AG08395 (cell line): ENCODE measurements around the gene ADGRA1.

ENCODE experiments used
- DNase-seq: peaks from one replicate; pipeline ENCODE4 v3.0.0; 2012; ENCODE audit warnings: mixed read lengths, low spot score

ADGRA1 gene

DNA sequence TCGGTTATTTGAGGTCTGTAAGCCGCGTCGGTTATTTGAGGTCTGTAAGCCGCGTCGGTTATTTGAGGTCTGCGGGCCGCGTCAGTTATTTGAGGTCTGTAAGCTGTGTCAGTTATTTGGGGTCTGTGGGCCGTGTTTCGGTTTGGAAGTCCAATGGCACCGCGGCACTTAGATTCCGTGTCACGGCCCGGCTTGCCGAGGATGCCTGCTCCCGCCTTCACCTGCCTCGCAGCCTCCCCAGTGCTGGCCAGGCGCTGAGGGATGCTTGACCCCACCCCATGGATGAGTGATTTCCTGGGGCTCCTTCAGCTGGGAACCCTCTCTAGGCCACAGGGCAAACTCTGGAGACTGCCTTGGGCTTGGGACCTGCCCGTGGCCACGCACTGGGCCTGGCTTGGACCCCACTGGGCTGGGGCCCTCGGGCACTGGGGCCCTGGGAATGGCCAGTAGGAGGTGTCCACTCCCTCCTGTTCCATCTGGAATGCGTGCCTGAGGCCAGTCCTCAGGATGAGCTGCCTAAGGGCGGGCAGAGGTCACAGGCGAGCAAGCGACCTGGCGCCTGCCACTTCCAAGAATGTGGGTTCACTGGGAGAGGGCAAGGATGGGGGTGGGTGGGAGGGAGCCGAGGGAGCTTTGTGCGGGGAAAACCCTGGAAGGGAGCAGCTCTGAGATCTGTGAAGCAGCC, 25.6 kb downstream of the ADGRA1 start:
- DNase-seq: no peak

DNA sequence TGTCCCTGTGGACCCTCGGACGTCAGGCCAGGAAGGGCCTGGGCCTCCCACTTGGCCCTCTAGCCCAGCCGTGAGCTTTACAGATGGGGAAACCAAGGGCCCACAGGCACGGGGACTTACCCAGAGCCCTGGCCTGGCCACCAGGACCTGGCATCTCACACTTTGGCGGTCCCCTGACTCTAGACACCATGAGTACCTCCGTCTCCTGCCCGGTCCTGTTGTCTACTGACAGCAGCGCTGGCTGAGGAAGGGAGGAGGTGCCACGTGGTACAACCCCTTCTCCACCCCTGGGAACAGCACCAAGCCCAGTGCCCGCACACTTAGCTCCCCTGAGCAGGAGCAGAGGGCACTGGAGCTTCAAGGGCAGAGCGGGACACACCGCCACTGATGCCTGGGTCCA, 26.1 kb downstream of the ADGRA1 start:
- DNase-seq: no peak

DNA sequence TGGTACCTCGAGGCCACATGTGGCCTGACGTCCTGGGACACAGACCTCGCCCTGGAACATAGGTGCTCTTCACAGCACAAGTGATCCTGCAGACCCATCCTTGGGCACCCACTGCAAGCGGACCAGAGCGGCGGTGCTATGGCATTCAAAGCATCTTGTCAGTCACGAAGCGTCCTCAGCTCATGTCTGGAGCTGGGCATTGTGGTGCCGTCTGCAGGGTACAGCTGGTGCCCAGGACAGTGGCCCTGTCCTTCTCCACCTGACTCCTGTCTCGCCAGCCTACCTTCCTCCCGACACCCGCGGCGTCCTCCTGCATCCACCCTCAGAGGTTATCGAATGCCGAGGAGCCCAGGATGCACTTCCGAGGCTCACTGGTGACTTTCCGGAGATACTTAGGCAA, 26.5 kb downstream of the ADGRA1 start:
- no peak for DNase-seq

DNA sequence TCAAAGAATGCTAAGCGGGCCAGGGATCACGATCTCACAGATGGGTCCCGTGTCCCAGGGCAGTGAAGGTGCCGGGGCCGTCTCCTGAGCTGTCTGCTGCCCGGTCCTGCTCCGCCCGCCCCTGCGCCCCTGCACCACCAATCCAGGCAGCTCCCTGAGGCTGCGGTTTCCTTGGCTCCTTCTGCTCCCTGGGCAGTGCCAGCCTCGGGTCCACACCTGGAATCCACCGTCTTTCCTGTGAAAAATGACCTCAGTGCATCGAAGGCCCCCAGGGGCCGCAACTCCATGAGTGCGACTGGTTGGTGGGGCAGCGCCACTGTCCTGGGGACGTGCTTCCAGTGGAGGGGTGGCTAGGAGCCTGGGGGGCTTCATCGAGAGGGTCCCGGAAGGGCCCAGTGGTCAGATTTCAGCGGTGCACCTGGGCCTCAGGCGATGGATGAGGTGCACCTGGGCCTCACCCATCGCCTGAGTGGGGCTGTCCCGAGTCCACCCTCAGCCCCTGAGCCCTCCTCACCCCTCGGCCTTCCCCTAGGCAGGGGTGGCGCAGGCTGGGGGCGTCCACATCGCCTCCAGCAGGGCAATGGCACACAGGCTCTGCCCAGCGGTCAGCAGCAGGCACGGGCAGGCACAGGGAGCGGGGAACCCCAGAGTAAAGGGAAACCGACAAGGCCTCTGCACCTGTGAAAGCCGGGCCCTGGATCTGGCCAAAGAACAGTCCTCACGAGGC, 27.2 kb downstream of the ADGRA1 start:
- no peak for DNase-seq

DNA sequence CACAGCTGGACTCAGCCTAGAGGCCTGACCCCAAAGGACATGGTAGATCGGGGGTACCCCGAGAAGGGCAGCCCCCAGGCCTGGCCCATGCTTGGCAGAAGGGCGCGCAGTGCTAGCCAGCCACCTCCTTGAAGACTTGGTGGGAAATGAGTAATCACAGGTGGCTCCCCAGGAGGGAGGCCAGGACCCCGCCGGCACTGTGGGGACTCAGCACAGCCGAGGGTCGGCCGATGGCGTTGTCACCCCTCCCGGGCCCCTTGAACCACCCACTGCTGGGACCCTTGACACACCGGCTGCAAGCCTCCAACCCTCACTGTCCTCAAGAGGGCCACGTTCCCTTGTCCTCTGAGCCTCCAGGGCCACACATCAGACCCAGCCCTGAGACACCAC, 27.7 kb downstream of the ADGRA1 start:
- DNase-seq: no peak

DNA sequence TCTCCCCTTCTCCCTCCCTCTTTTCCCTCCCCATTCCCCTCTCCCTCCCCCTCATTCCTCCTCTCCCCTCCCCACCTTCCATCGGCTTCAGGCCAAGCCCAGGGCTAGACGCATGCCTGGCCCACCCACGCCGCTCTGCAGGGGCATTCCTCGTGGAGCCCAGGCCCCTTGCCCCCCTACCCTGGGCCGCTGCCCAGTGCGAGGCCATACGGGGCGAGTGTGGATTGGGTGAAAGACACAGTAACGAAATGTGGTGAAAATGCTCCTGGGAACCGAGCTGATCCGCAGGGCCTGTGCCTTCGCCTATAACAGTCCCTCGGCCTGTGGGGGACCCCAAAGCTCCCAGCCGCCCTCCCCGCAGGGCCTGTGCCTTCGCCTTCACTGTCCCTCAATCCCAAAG, 28.3 kb downstream of the ADGRA1 start:
- no peak for DNase-seq

DNA sequence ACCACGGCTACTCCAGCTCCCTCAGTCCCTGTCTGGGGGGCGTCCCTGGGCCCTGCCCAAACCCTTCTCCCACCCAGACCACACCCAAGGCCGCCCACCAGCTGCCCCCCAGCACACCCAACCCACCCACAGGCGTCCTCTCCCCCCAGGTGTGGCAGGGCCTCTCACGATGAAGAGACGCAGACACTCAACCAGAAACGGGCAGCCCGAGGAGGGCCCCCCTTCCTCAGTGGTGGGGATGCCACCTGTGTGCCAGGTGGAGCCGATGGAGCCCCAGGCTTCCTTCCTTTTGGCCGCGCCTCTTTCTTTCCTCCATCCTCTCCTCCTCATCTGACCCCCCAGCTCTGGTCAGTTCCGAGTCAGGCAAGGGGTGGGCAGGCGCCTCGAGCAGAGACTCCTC, 28.7 kb downstream of the ADGRA1 start:
- DNase-seq: no peak

DNA sequence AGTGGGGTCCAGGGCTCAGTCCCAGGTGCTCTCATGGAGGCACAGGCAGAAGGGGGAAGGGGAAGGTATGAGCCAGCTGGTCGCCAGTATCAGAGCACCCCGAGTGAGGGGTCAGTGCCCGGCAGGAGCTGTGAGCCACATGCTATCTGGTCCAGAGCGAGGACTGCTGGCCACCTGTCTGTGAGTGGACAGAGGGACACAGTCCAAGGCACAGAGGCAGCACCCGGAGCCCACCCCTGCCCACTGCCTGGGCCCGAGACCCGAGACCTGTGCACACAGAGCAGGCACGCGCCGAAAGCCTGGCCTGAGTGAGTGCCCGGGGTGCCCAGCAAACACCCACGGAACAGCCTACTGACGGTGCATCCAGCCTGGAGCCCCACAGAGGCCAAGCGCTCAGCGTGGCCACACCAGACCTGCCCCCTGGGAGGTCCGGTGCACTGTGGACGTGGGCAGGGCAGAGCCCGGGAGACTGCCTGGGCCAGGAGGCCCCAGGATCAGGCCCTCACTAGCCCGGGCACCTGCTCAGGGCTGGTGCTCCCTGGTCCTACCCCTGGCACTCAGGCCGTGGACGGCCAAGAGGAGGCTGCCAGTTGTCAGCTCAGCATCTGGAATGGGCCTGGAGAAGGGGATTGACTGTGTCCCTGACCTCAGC, 29.4 kb downstream of the ADGRA1 start:
- no peak for DNase-seq

DNA sequence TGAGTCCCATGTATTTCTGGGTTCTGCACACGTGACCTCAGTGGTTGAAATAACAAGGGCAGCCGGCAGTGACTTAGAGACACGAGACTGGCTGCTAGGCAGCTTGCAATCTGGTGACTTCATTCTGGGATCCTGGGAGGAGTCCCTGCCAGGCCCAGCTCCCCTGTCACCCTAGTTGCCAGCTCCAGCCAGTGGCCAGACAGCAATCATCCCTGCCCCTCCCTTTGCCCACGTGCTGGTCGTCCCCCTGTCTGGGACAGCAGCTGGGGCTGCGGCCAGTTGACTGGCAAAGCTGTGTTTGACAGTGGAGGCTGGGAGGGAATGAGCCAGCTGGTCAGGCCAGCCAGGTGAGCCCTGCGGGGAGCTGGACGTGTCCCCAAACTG, 30.0 kb downstream of the ADGRA1 start:
- no peak for DNase-seq

DNA sequence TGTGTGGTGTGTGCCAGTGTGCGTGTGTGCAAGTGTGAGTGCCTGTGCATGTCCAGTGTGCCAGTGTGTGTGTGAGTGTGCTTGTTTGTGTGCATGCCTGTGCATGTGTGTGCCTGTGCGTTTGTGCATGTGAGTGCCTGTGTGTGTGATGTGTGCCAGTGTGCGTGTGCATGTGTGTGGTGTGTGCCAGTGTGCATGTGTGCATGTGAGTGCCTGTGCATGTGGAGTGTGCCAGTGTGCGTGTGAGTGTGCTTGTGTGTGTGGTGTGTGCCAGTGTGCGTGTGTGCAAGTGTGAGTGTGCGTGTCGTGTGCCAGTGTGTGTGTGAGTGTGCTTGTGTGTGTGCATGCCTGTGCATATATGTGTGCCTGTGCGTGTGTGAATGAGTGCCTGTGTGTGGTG, 33.8 kb downstream of the ADGRA1 start:
- DNase-seq: no peak

DNA sequence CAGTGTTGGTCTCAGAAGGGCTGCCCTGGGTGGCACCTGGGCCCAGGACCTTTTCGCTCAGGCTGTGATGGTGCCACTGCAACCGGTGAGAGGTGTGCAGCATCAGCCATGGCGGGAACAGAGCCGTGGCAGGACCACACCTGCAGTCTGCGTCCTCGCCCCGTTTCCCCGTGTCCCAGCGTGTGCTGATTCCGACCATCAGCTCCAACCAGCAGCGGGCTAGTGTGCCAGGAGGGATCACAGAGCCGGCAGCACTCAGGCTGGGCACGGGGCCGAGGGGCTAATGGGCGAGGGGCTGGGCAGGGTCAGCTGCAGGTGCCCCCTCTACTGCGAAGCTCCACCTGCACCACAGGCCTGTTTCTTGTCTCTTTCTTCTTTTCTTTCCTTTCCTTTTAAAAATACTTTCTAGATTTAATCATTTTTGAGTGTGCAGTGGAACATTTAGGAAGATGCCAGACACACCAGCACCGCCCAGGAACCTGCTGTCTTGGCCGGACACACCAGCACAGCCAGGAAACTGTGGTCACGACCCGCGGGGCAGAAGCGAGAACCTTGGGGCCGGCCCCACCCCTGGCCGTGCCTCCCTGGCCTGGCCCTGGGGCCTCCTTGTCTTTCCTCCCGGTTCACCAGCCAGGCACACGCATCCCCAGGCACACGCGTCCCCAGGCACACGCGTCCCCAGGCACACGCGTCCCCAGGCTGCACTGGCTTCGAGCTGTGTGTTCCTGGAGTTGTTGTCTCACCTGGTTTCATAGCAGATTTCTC, 34.6 kb downstream of the ADGRA1 start:
- DNase-seq: no peak

DNA sequence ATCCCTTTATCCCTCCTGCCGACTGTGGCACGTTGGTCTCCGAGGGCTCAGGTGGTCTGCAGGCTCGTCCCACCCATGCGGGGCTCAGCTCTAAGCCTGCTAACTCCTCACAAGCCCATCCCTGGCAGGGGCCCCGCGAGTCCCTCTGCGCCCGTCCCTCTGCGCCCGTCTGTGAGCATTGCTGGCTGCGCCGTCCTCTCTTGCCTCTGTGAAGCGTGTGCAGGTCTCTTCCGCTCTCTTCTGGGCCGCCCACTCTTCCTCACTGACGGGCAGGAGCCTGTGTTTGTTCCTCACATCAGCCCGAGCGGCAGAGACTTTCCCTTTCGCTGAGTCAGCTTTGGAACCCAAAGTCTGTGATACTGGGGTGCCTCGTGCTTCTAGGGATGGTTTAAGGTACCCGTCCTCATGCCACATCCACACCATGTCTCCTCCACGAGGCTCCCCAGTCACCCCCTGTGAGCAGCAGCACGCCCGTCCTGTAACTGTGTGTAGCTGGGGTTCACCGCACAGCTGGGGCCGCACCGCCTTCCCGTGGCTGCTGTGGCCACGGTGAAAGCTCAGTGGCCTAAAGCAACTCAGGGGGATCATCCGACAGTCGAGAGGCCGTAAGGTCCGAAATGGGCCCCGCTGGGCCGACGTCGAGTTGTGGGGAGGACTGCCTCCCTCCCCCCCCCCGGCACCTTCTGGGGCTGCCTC, 35.5 kb downstream of the ADGRA1 start:
- no peak for DNase-seq

DNA sequence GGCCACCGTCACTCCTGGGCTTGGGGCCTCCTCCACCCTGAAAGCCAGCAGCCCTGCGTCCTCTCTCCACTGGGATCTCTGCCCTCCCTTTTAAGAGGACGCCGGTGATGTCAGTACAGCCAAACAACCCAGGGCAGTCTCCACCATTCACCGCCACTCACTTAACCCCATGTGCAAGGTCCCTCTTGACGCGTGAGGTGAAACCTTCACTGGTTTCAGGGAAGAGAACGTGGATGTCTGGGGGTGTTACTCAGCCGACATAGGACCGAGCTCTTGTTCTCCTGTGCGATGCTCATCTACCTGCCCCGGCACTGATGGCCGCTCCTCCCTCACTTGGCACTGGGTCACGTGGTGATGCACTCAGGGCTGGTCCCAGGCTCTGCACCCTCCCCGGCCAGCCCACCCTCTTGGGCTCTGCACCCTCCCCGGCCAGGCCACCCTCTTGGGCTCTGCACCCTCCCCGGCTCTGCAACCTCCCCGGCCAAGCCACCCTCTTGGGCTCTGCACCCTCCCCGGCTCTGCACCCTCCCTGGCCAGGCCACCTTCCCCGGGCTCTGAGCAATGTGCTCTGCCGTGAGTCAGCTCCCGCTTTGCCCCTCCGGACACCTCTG, 36.1 kb downstream of the ADGRA1 start:
- DNase-seq: no peak

DNA sequence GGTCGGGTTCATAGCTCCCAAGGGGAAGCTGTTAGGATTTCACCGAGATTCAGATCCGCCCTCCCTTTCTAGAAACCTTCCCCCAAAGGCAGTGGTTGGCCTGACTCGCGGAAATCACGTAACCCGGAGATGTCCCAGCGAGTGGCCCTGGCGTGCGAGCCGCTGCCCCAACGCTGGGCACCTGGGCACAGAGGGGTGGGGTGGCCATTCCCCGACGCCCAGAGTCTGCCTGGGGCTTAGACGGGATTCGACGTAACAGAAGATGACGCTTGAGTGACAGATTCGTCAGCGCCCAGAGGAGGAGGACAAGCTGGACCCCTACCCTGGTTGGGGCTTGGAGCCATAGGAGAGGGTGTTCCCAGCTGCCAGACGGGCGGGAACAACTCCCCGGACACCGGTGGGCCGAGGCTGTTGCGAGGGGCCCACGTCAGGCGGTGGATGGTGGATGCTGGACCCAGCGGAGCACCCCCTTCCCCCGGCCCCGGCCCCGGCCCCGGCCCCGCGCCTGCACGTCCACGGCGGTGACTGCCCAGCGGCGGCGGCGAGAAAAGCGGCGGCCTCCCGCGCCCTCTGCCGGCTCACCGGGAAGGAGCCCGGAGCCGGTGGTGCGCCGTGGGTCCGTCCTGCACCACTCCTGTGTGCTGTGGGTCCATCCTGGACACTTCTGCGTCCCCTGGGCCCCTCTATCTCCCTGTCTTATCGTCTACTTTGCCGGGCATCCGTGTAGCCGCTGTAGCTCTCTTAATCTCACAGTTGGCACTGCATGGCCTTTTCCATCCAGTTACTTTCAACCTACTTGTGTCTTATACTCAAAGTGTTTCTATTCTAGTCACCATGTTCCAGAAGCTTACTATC, 36.9 kb downstream of the ADGRA1 start:
- DNase-seq: peak; percentile 74

DNA sequence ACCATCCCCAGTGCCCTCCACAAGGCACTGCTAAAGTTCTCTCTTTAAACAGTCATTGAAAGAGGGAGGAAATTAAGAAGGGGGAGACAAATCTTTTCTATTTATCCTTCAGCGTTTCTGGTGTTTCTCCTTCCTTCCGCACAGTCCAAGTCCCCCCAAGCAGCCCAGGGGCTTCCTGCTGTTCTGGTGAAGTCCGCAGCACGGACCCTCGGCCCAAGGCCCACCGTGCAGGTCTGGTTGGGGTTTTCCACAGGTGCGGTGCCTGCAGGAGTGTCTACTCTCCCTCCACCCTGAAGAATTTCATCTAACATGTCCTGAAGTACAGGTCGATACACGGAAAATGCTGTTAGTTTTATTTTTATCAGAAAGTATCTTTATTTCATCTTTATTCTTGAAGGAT, 38.2 kb downstream of the ADGRA1 start:
- no peak for DNase-seq

DNA sequence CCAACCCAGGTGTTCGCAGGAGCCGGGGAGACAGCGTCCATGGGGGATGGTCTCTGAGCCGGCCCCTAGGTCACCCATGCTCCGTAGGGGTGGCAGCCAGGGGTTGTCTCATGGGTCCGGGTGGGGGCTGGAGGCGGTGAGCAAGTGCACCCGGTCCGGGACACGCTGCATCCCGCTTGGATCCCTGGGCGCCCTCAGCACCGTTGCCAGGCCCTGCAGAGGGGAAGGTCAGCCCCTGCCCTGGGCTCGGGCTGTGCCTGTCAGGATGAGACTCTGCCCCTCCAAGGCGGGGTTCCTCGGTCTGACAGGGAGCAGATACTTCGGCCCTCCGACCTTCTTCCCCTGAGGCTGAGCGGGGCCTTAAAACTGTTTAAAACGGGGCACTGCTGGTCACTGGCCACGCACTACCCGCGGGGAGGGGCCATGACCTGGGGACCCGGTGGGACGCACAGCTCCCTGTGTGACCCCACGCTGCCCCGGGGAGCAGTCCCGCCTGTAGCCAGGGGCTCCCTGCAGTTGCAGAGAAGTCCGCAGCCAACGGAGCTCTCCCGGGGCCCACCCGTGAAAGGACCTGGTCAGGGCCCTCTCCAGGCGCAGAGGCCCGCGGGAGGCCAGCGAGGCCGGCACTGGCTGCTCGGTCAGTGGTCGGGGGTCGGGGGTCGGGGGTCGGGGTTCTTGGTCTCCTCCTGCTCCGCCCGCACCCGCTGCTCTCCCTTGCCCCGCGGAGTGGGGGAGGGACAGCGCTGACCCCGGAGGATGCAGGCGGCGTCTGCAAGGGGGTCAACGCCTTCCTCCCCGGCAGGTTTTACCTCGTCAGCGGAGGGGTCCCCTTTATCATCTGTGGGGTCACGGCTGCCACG, 38.9 kb downstream of the ADGRA1 start:
- DNase-seq: no peak

DNA sequence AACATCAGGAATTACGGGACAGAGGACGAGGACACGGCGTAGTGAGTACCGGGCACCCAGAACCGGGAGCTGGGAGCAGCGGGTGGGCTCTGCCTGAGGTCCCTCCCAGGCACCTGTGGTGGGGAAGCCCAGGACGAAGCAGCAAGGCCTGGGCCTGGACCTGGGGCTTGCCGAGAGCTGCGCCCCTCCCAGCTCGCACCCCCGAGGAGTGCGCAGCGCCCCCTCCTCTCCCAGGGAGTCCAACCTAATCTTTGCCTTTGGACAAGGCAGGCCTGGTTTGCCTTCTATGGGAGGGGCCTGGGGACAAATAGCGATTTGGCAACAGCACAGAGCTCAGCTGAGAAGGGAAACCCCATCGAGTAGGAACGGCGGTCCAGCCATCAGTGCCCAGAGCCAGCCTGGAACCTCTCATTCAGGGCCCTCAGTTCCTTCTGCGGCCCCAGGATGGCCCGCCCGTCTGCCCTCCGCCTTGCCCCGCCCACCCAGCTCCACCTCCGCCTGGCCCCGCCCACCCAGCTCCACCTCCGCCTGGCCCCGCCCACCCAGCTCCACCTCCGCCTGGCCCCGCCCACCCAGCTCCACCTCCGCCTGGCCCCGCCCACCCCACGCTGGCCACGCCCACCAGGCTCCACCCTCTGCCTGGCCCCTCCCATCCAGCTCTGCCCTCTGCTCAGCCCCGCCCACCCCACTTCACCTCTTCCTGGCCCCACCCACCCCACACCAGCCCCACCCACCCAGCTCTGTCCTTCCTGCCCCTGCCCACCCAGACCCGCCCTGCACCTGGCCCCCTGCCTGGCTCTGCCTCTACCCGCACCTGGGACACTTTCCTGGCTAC, 39.8 kb downstream of the ADGRA1 start:
- no peak for DNase-seq

DNA sequence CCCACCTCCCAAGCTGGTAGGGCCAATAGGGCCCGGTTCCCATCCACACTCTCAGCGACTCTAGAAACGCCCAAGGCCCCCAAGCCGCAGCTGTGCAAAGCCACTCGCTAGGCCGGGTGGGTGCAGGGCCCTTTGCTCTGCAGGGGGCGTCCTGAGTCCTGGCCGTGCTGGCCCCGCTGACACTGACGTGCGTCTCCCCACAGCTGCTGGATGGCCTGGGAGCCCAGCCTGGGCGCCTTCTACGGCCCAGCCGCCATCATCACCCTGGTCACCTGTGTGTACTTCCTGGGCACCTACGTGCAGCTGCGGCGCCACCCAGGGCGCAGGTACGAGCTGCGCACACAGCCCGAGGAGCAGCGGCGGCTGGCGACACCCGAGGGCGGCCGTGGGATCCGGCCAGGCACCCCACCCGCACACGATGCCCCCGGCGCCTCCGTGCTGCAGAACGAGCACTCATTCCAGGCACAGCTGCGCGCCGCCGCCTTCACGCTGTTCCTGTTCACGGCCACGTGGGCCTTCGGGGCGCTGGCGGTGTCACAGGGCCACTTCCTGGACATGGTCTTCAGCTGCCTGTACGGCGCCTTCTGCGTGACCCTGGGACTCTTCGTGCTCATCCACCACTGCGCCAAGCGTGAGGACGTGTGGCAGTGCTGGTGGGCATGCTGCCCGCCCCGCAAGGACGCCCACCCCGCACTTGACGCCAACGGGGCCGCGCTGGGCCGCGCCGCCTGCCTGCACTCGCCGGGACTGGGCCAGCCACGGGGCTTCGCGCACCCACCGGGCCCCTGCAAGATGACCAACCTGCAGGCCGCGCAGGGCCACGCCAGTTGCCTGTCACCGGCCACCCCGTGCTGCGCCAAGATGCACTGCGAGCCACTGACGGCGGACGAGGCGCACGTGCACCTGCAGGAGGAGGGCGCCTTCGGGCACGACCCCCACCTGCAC, 40.7 kb downstream of the ADGRA1 start:
- no peak for DNase-seq
